Keratinocyte (primary cell): Measurements from ENCODE around the gene TLE6. TPM values are rescaled to one million over a fixed set of nuclear protein-coding genes. Genes with fewer than 3 reads are reported as not detected.

Experiments used
- DNase-seq: peaks from one replicate; pipeline ENCODE4 v3.0.0-alpha.2; 2011; ENCODE audit warnings: low read depth, missing footprints, low spot score
- FAIRE-seq: peaks from 2 replicates; lab custom pipeline; 2011; peaks lifted over from hg19 to GRCh38; lab: Jason Lieb, UNC
- H2AFZ ChIP-seq: 2 replicates; pipeline ENCODE4 v1.6.0; 2012; ENCODE audit warnings: low read length, control low read depth, inconsistent platforms; ENCODE audit not compliant: control insufficient read depth
- H3K27ac ChIP-seq: 2 replicates; pipeline ENCODE4 v1.5.1; 2011; ENCODE audit warnings: low read length; ENCODE audit not compliant: control insufficient read depth, insufficient read depth
- H3K27me3 ChIP-seq: 3 replicates; pipeline ENCODE4 v1.6.0; 2011; ENCODE audit warnings: low read length; ENCODE audit not compliant: control insufficient read depth, insufficient read depth; ENCODE audit errors: extremely low read depth
- H3K36me3 ChIP-seq, 2 experiments: 2 replicates in 1 of 2; 3 replicates in 1 of 2; pipeline ENCODE4 v1.5.1; 2011; ENCODE audit warnings: low read length in 2 of 2, mild to moderate bottlenecking in 1 of 2; ENCODE audit not compliant: control insufficient read depth in 2 of 2, insufficient read depth in 2 of 2; ENCODE audit errors: extremely low read depth in 1 of 2
- H3K4me1 ChIP-seq: 3 replicates; pipeline ENCODE4 v1.5.1; 2011; ENCODE audit warnings: low read length; ENCODE audit not compliant: control insufficient read depth, insufficient read depth; ENCODE audit errors: extremely low read depth
- H3K4me2 ChIP-seq: 3 replicates; pipeline ENCODE4 v1.6.0; 2011; ENCODE audit warnings: low read depth, low read length; ENCODE audit not compliant: control insufficient read depth, insufficient read depth; ENCODE audit errors: extremely low read depth
- H3K4me3 ChIP-seq, 3 experiments: fragments of 200-600 bp in 1 of 3; sonication (generic) in 1 of 3; 2 replicates in 2 of 3; 3 replicates in 1 of 3; pipeline ENCODE4 v1.5.1; 2011 to 2016; ENCODE audit warnings: low read length in 3 of 3, mild to moderate bottlenecking in 3 of 3, control low read depth in 2 of 3, inconsistent platforms in 1 of 3, low read depth in 1 of 3, mixed read lengths in 1 of 3, mixed run types in 1 of 3, moderate library complexity in 1 of 3; ENCODE audit not compliant: control insufficient read depth in 2 of 3, insufficient read depth in 2 of 3; ENCODE audit errors: extremely low read depth in 1 of 3
- H3K79me2 ChIP-seq: 2 replicates; pipeline ENCODE4 v1.6.0; 2012; ENCODE audit warnings: low read length; ENCODE audit not compliant: control insufficient read depth, insufficient read depth
- H3K9ac ChIP-seq: 3 replicates; pipeline ENCODE4 v1.6.0; 2011; ENCODE audit warnings: low read length; ENCODE audit not compliant: control insufficient read depth, insufficient read depth; ENCODE audit errors: extremely low read depth
- H3K9me1 ChIP-seq: 3 replicates; pipeline ENCODE4 v1.6.0; 2011; ENCODE audit warnings: low read length; ENCODE audit not compliant: control insufficient read depth, insufficient read depth; ENCODE audit errors: extremely low read depth
- H3K9me3 ChIP-seq: 2 replicates; pipeline ENCODE4 v1.5.1; 2012; ENCODE audit warnings: low read depth, low read length; ENCODE audit not compliant: control insufficient read depth
- H4K20me1 ChIP-seq: 3 replicates; pipeline ENCODE4 v1.6.0; 2011; ENCODE audit warnings: low read length; ENCODE audit not compliant: control insufficient read depth, insufficient read depth; ENCODE audit errors: extremely low read depth
- EZH2 ChIP-seq: IDR thresholded peaks from one replicate; pipeline ENCODE4 v1.6.1; 2012; ENCODE audit warnings: inconsistent platforms, mild to moderate bottlenecking, low read length, moderate library complexity
- dilution Hi-C: fragments of 300-500 bp; cut with MboI; formaldehyde crosslinking; loops from one replicate; pipeline ENCODE4 v1.7.0; 2020; ENCODE audit warnings: low sequenced_read_pairs; ENCODE audit not compliant: extremely low pct_ligation_motif_present
- polyA plus RNA-seq, 5 experiments: library from polyadenylated mRNA; depleted of rRNA in 3 of 5; stranded (reverse) in 3 of 5; stranded (forward) in 1 of 5; unstranded in 1 of 5; fragments of >200 nt; gene quantifications; 1 replicate in 1 of 5; 2 replicates in 3 of 5; 3 replicates in 1 of 5; pipeline versions ENCODE4 v1.2.1 to v1.2.3, GENCODE V29; 2011 to 2012; ENCODE audit warnings: missing spikeins in 2 of 5, low read depth in 1 of 5, low replicate concordance in 1 of 5
- TF ChIP-seq, protein P1 (sequence below), 3 experiments: IDR thresholded peaks in 1 of 3; conservative IDR thresholded peaks in 1 of 3; optimal IDR thresholded peaks in 1 of 3; 2 replicates in 2 of 3; 3 replicates in 1 of 3; pipeline versions ENCODE3 to v1.5.1; 2011; ENCODE audit warnings: low read length in 3 of 3, mild to moderate bottlenecking in 3 of 3, moderate library complexity in 2 of 3, control low read depth in 1 of 3, inconsistent platforms in 1 of 3; ENCODE audit not compliant: insufficient read depth in 2 of 3; ENCODE audit errors: extremely low read depth in 1 of 3

The TLE6 gene
- polyA plus RNA-seq, 1 donor (not counting 4 experiments of a cell fraction or from before 2014, with no cell fraction given): 1.2 TPM

DNA sequence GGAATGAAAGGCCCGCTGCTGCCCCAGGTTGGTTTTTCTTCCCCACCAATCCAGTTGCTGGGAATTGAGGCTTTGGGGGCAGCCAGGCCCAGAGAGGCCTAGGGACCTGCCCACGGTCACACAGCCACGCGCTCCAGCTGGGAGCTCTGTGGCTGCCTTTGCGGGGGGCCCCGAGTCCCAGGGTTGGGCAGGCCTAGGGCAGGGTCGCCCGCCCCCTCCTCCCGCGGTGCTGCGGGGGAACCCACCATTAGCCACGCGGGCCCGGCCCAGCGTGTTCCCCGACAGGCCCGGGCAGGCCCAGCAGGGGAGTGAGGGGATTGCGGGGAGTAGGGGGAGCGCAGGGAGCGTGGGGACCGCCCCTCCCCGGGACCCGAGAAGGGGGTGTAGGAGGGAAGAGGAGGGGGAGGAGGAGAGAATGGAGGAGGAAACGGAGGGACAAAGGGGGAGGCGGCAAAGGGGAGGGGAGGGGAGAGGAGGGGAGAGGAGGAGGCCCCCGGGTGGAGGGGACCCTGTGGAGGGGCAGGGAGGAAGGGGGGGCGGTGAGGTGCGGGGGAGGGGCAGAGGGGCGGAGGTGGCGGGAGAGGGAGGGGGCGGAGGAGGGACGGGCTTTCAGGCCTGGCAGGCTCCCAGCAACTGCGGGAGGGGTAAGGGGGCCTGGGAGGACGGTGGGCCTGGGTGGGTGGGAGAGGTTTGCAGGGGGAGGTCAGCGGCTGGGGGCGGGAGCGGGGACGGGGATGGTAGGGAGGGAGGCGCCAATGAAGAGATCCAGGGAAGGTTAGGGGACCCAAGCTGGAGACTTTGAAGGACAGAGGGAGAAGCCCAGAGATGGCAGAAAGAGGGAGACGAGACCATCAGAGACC lies 64.6 kb downstream of the TLE6 start:
- dilution Hi-C loops: no loop called here
- H3K9me3 ChIP-seq: no peaks in the 10 kb centered on the region
- no peak overlapping the region for H3K4me2 ChIP-seq
- no peaks in the 10 kb centered on the region for H3K36me3 ChIP-seq
- no peaks in the 10 kb centered on the region for H4K20me1 ChIP-seq
- TF ChIP-seq EZH2: no peak
- TF ChIP-seq, protein P1, sequence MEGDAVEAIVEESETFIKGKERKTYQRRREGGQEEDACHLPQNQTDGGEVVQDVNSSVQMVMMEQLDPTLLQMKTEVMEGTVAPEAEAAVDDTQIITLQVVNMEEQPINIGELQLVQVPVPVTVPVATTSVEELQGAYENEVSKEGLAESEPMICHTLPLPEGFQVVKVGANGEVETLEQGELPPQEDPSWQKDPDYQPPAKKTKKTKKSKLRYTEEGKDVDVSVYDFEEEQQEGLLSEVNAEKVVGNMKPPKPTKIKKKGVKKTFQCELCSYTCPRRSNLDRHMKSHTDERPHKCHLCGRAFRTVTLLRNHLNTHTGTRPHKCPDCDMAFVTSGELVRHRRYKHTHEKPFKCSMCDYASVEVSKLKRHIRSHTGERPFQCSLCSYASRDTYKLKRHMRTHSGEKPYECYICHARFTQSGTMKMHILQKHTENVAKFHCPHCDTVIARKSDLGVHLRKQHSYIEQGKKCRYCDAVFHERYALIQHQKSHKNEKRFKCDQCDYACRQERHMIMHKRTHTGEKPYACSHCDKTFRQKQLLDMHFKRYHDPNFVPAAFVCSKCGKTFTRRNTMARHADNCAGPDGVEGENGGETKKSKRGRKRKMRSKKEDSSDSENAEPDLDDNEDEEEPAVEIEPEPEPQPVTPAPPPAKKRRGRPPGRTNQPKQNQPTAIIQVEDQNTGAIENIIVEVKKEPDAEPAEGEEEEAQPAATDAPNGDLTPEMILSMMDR (optimal IDR thresholded peaks at IDR 0.05 in 1 of 3, IDR thresholded peaks at IDR 0.05 in 1 of 3, conservative IDR thresholded peaks at IDR 0.05 in 1 of 3; ENCODE audit: extremely low read depth in 1 of 3, insufficient read depth in 2 of 3, low read length in 3 of 3): no peak
- H3K27ac ChIP-seq: no peak overlapping the region
- no peaks in the 10 kb centered on the region for H3K27me3 ChIP-seq
- no peaks in the 10 kb centered on the region for H3K79me2 ChIP-seq
- no peak overlapping the region for H2AFZ ChIP-seq
- no peak overlapping the region for H3K4me3 ChIP-seq
- H3K9me1 ChIP-seq: no peaks in the 10 kb centered on the region
- H3K4me1 ChIP-seq: no peaks in the 10 kb centered on the region
- FAIRE-seq (no peak), DNase-seq (no peak)
- no peak overlapping the region for H3K9ac ChIP-seq

DNA sequence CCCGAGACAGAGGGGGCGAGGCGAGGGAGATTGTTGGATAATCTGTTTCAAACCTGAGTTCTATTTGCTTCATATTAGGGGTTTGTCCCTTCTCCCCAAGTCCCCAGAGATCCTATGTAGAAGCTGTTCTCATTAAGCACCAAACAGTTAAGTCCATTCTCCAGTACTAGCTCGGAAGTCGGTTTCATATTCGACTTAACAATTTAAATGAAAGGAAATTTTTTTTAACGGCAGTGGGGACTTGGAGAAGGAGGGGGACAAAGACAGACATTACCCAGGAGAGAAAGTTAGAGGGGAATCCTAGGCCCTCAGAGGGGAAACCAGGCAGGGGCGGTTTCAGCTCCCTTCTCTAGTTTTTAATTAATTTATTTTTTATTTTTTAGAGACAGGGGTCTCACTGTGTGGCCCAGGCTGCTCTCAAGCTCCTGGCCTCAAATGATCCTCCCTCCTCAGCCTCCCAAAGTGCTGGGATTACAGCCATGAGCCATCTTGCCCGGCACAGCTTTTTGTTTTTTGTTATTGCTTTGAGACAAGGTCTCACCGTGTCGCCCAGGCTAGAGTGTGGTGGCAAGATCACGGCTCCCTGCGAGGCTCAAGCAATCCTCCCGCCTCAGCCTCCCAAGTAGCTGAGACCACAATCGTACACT lies 65.4 kb downstream of the TLE6 start:
- dilution Hi-C loops: no loop called here
- Histone ChIP-seq H3K4me2 (no peak overlapping the region), H3K9me1 (no peaks in the 10 kb centered on the region), H3K4me1 (no peaks in the 10 kb centered on the region), H2AFZ (no peak overlapping the region), H3K27me3 (no peaks in the 10 kb centered on the region), H3K4me3 (no peak overlapping the region), H3K9me3 (no peaks in the 10 kb centered on the region), H3K27ac (no peak overlapping the region), H3K9ac (no peak overlapping the region), H3K36me3 (no peaks in the 10 kb centered on the region), H4K20me1 (no peaks in the 10 kb centered on the region), H3K79me2 (no peaks in the 10 kb centered on the region)
- DNase-seq (no peak), FAIRE-seq (no peak)
- no peak for TF ChIP-seq EZH2
- TF ChIP-seq, protein P1 (optimal IDR thresholded peaks at IDR 0.05 in 1 of 3, IDR thresholded peaks at IDR 0.05 in 1 of 3, conservative IDR thresholded peaks at IDR 0.05 in 1 of 3; ENCODE audit: extremely low read depth in 1 of 3, insufficient read depth in 2 of 3, low read length in 3 of 3): no peak

Other genes with a start within 250 kb of the TLE6 start
- gene SLC39A3, start 237.5 kb upstream of the TLE6 start, polyA plus RNA-seq: 26.2 to 40.0 TPM (median 28.1 TPM) in 3 replicates
- 34.2 to 70.8 TPM (median 36.1 TPM) in 3 replicates for gene SGTA, start 194.3 kb upstream of the TLE6 start, polyA plus RNA-seq
- 62.0 to 75.7 TPM (median 69.9 TPM) in 3 replicates for gene THOP1, start 192.1 kb upstream of the TLE6 start, polyA plus RNA-seq
- gene ZNF554, start 157.7 kb upstream of the TLE6 start, polyA plus RNA-seq: 2.2 to 3.0 TPM (median 2.7 TPM) in 3 replicates
- gene ZNF555, start 136.1 kb upstream of the TLE6 start, polyA plus RNA-seq: 3.3 to 4.3 TPM (median 3.9 TPM) in 3 replicates
- gene ZNF556, start 110.2 kb upstream of the TLE6 start, polyA plus RNA-seq: 0.01 to 0.05 TPM in 2 of 3 replicates, not detected in the other
- gene ZNF57, start 76.6 kb upstream of the TLE6 start, polyA plus RNA-seq: 9.4 to 10.1 TPM (median 9.7 TPM) in 3 replicates
- gene ZNF77, start 32.6 kb upstream of the TLE6 start, polyA plus RNA-seq: 4.7 to 6.0 TPM (median 5.2 TPM) in 3 replicates
- 0.70 to 1.0 TPM (median 0.88 TPM) in 3 replicates for gene TLE2, start 51.7 kb downstream of the TLE6 start, polyA plus RNA-seq
- 249 to 337 TPM (median 316 TPM) in 3 replicates for gene TLE5, start 84.9 kb downstream of the TLE6 start, polyA plus RNA-seq
- gene GNA11, start 116.8 kb downstream of the TLE6 start, polyA plus RNA-seq: 12.7 to 47.8 TPM (median 17.6 TPM) in 3 replicates
- gene GNA15, start 158.5 kb downstream of the TLE6 start, polyA plus RNA-seq: 60.0 to 77.0 TPM (median 71.9 TPM) in 3 replicates
- gene S1PR4, start 201.2 kb downstream of the TLE6 start, polyA plus RNA-seq: 0.08 to 0.14 TPM in 2 of 3 replicates, not detected in the other
- 40.5 to 72.7 TPM (median 72.1 TPM) in 3 replicates for gene NCLN, start 208.4 kb downstream of the TLE6 start, polyA plus RNA-seq
- gene CELF5, start 247.1 kb downstream of the TLE6 start, polyA plus RNA-seq: 0.04 to 0.05 TPM (median 0.04 TPM) in 3 replicates